Measurements from ENCODE around the gene JCHAIN. TPM values are rescaled to one million over a fixed set of nuclear protein-coding genes. Genes with fewer than 3 reads are reported as not detected.

JCHAIN gene
- total and polyA plus RNA-seq, 2 of the 8 experiments (the other 6 are each of a cell fraction or from before 2014, with no cell fraction given), result not detected

DNA sequence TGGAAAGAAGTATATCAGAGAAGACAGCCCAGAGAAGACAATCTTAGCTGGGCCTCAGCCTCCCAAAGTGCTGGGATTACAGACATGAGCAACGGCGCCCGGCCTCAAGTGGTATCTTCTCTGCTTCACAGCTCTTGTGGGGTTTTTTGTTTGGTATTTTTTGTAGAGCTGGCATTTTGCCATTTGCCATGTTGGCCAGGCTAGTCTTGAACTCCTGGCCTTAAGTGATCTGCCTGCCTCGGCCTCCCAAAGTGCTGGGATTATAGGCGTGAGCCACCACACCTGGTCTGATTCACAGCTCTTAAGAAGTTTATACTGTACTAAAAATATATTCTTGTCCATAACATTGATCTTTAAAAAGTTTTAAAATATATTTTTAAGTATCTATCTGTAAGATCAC, 34.4 kb upstream of the JCHAIN start:
- H2BK12ac ChIP-seq (ENCODE audit: low read depth, low read length), result no peak overlapping the region
- H3K14ac ChIP-seq (ENCODE audit: insufficient read length), result no peak overlapping the region
- no peak overlapping the region for H3K4me3 ChIP-seq (ENCODE audit: extremely low read depth in 1 of 4, insufficient read depth in 2 of 4, low read depth in 3 of 4, low read length in 4 of 4)
- H3K23ac ChIP-seq (ENCODE audit: insufficient read length), result no peak overlapping the region
- DNase-seq (ENCODE audit: low read depth in 1 of 2, low spot score in 2 of 2) (no peak), FAIRE-seq (no peak)
- WGBS, 2 experiments (ENCODE audit: extremely low coverage in 1 of 2, insufficient coverage in 1 of 2, insufficient read length in 1 of 2, insufficient replicate concordance in 2 of 2, low coverage in 1 of 2, low lambda C conversion rate in 2 of 2, missing lambda C conversion rate in 1 of 2), result 94% methylated on average over 5 of the region's 5 CpGs; no CpG with 5 or more reads in 1 of the 2 experiments
- no peak overlapping the region for H3K4me2 ChIP-seq (ENCODE audit: insufficient read depth in 1 of 2, low read depth in 2 of 2, low read length in 2 of 2)
- no peak overlapping the region for H3K18ac ChIP-seq (ENCODE audit: extremely low read depth, low read length)
- H3K79me1 ChIP-seq (ENCODE audit: low read depth, low read length), result no peaks in the 10 kb centered on the region
- H4K91ac ChIP-seq (replicated peaks; ENCODE audit: insufficient read length, low read length), result no peak overlapping the region
- no peaks in the 10 kb centered on the region for H4K20me1 ChIP-seq (replicated peaks in 1 of 2; ENCODE audit: control insufficient read depth in 1 of 2, insufficient read depth in 2 of 2, low read length in 2 of 2)
- H2AFZ ChIP-seq (ENCODE audit: low read length), result no peak overlapping the region
- H3K27ac ChIP-seq (ENCODE audit: low read depth, low read length), result no peak overlapping the region
- no peaks in the 10 kb centered on the region; a peak in 1 of 7 replicates for H3K27me3 ChIP-seq (replicated peaks in 1 of 4; ENCODE audit: control insufficient read depth in 3 of 4, extremely low read depth in 1 of 4, insufficient read depth in 3 of 4, low read length in 3 of 4)
- no peak overlapping the region for H2BK20ac ChIP-seq (ENCODE audit: low read length)
- H3K9ac ChIP-seq (replicated peaks in 1 of 4; ENCODE audit: extremely low read depth in 1 of 4, low read depth in 3 of 4, low read length in 3 of 4), result no peak overlapping the region
- POLR2A ChIA-PET (ENCODE audit: partially characterized antibody), result interaction anchor here (1.8 kb wide), 1 partner anchor 12 kb away, joined by 9 read pairs; the partner anchor contains the start of gene UTP3
- H3K79me2 ChIP-seq (ENCODE audit: control insufficient read depth in 1 of 2, insufficient read depth in 2 of 2, low read length in 2 of 2), result no peaks in the 10 kb centered on the region
- no peak overlapping the region for H2BK120ac ChIP-seq (replicated peaks; ENCODE audit: low read depth, low read length)
- H2BK5ac ChIP-seq (ENCODE audit: low read depth, low read length), result no peak overlapping the region
- CTCF ChIA-PET (ENCODE audit: partially characterized antibody), result interaction anchor here (0.5 to 5.7 kb wide), 3 partner anchors 8 to 209 kb away, joined by 4 to 29 read pairs (median 8); no protein-coding TSS in a partner anchor
- H4K8ac ChIP-seq (ENCODE audit: extremely low read depth, insufficient read depth, low read length), result no peak overlapping the region
- no peak overlapping the region for H4K5ac ChIP-seq (ENCODE audit: insufficient read length, low read depth, low read length)
- H3K56ac ChIP-seq (replicated peaks; ENCODE audit: insufficient read length, low read depth, low read length), result no peak overlapping the region
- no peak overlapping the region for H2AK5ac ChIP-seq (ENCODE audit: low read depth, low read length)
- no peaks in the 10 kb centered on the region for H3K9me3 ChIP-seq (ENCODE audit: insufficient read depth in 2 of 2, low read depth in 1 of 2, low read length in 1 of 2)
- H3K4me1 ChIP-seq (replicated peaks in 1 of 4; ENCODE audit: control insufficient read depth in 3 of 4, insufficient read depth in 4 of 4, low read length in 3 of 4), result peaks cover 0 to 3% (median 0%) of the 10 kb centered on the region in 4 experiments; a peak in 2 of 7 replicates
- H2BK15ac ChIP-seq (ENCODE audit: low read length), result no peak overlapping the region
- peaks cover under 1% of the 10 kb centered on the region; the same call in 1 of the 2 replicates for H3K23me2 ChIP-seq (ENCODE audit: low read depth, low read length)
- TF ChIP-seq NRF1 (IDR thresholded peaks at IDR 0.05; ENCODE audit: low read depth, low read length) (no peak), MAFK (IDR thresholded peaks at IDR 0.05; ENCODE audit: low read depth, low read length) (no peak), SAP30 (IDR thresholded peaks at IDR 0.05; ENCODE audit: insufficient read depth, insufficient replicate concordance, low read length) (no peak), POU5F1 (IDR thresholded peaks at IDR 0.05; ENCODE audit: low read depth, low read length) (no peak), RXRA (IDR thresholded peaks at IDR 0.05; ENCODE audit: insufficient read depth, low read depth, low read length) (no peak), CBX5 (IDR thresholded peaks at IDR 0.05; ENCODE audit: low read depth, low read length) (no peak), POLR2AphosphoS5 (IDR thresholded peaks at IDR 0.05; ENCODE audit: low read depth, low read length) (no peak)
- TF ChIP-seq, protein P1, sequence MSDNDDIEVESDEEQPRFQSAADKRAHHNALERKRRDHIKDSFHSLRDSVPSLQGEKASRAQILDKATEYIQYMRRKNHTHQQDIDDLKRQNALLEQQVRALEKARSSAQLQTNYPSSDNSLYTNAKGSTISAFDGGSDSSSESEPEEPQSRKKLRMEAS (IDR thresholded peaks at IDR 0.05), result no peak
- TF ChIP-seq, protein P2, sequence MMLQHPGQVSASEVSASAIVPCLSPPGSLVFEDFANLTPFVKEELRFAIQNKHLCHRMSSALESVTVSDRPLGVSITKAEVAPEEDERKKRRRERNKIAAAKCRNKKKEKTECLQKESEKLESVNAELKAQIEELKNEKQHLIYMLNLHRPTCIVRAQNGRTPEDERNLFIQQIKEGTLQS (IDR thresholded peaks at IDR 0.05; ENCODE audit: insufficient read depth, low read depth, low read length), result no peak
- no peak overlapping the region for H3K4ac ChIP-seq (replicated peaks; ENCODE audit: insufficient read length, low read depth, low read length)
- no peaks in the 10 kb centered on the region for H3K36me3 ChIP-seq (ENCODE audit: control insufficient read depth in 2 of 4, insufficient read depth in 4 of 4, low read length in 3 of 4)

All from H1 (cell line).